ENCODE results near the gene NR2E1. TPM values are rescaled to one million over a fixed set of nuclear protein-coding genes. Genes with fewer than 3 reads are reported as not detected.

NR2E1 gene
- total and polyA plus RNA-seq, 10 of the 15 experiments (the other 5 are each of a cell fraction or from before 2014, with no cell fraction given), result not detected

GRCh38 chr6:108161724-108162282 lies 4.0 kb upstream of the NR2E1 start:
- TF ChIP-seq IKZF1 (conservative IDR thresholded peaks at IDR 0.05) (no peak), BCLAF1 (IDR thresholded peaks at IDR 0.05) (no peak), CREB1 (IDR thresholded peaks at IDR 0.05; ENCODE audit: low read depth) (no peak), EP300 (IDR thresholded peaks at IDR 0.05; ENCODE audit: borderline replicate concordance in 1 of 2, control insufficient read depth in 1 of 2, low read depth in 2 of 2, low read length in 2 of 2) (no peak), SRF (IDR thresholded peaks at IDR 0.05; ENCODE audit: low read depth in 2 of 2, low read length in 2 of 2) (no peak), SIX5 (IDR thresholded peaks at IDR 0.05; ENCODE audit: low read depth, low read length, severe bottlenecking) (no peak), BRCA1 (IDR thresholded peaks at IDR 0.05; ENCODE audit: low read depth, low read length) (no peak)
- no peak overlapping the region for H3K4me3 ChIP-seq
- no peak overlapping the region for H3K4me2 ChIP-seq (ENCODE audit: control insufficient read depth, insufficient read depth)
- H3K9me3 ChIP-seq (replicated peaks; ENCODE audit: control insufficient read depth, insufficient read depth, low read length), result no peaks in the 10 kb centered on the region; the same call in 2 of the 3 replicates
- ChIA-PET RAD21 (ENCODE audit: unreplicated experiment) (no interaction called here), SMC1A (ENCODE audit: uncharacterized antibody, unreplicated experiment) (no interaction called here), CTCF (no interaction called here), POLR2A (no interaction called here)
- H3K27me3 ChIP-seq (replicated peaks in 1 of 2; ENCODE audit: control insufficient read depth in 2 of 2, insufficient read depth in 2 of 2, low read length in 1 of 2), result peaks cover 27 to 37% of the 10 kb centered on the region in 2 experiments
- DNase-seq (ENCODE audit: low read depth, low spot score), result no peak
- intact Hi-C loops (cut with micrococcal nuclease; ENCODE audit: unreplicated experiment) (no loop called here), in situ Hi-C loops (cut with MboI) (no loop called here)
- no peak overlapping the region for H3K27ac ChIP-seq (ENCODE audit: control insufficient read depth, insufficient read depth)
- H4K20me1 ChIP-seq (ENCODE audit: control insufficient read depth, insufficient read depth), result no peaks in the 10 kb centered on the region
- 0% methylated on average over 3 of the region's 3 CpGs for WGBS (ENCODE audit: insufficient coverage, insufficient replicate concordance, low lambda C conversion rate, missing lambda C conversion rate)
- BruUV-seq (replicated peaks), result no TSS peak
- H3K9ac ChIP-seq (ENCODE audit: control insufficient read depth, insufficient read depth, low read length), result no peak overlapping the region
- FAIRE-seq, result no peak
- H3K4me1 ChIP-seq (ENCODE audit: control insufficient read depth, insufficient read depth, low read length), result no peaks in the 10 kb centered on the region
- ATAC-seq, result no peak
- no peaks in the 10 kb centered on the region for H3K79me2 ChIP-seq (ENCODE audit: control insufficient read depth, insufficient read depth, low read length)
- no peaks in the 10 kb centered on the region for H3K36me3 ChIP-seq (ENCODE audit: control insufficient read depth in 2 of 2, insufficient read depth in 2 of 2, low read length in 1 of 2)
- no peak overlapping the region for H2AFZ ChIP-seq (ENCODE audit: control insufficient read depth, low read depth, low read length)

Measured in GM12878 (cell line).